ENCODE results near the gene VAC14.
A peak's percentile ranks its signal among the peaks of the same experiment; 100 is the strongest.

The VAC14 gene

GRCh38 chr16:70795296-70795912 lies 5.6 kb downstream of the VAC14 start:
- no peak overlapping the region for H3K4me3 ChIP-seq (ENCODE audit: low read depth, low read length)
- TF ChIP-seq CTCF (IDR thresholded peaks at IDR 0.05; ENCODE audit: low read depth, low read length), result no peak
- in situ Hi-C loops (cut with HindIII; ENCODE audit: low sequenced_read_pairs), result no loop called here
- no peak for DNase-seq (ENCODE audit: low read depth, low spot score)

- H3K4me3 ChIP-seq (ENCODE audit: low read depth, low read length), result no peak overlapping the region
- no peak for TF ChIP-seq CTCF (IDR thresholded peaks at IDR 0.05; ENCODE audit: low read depth, low read length)
- in situ Hi-C loops (cut with HindIII; ENCODE audit: low sequenced_read_pairs), result no loop called here
- no peak for DNase-seq (ENCODE audit: low read depth, low spot score)
These were observed 7.0 kb downstream of the VAC14 start for GRCh38 chr16:70793851-70794502.

GRCh38 chr16:70790815-70791214 lies 10.1 kb downstream of the VAC14 start:
- in situ Hi-C loops (cut with HindIII; ENCODE audit: low sequenced_read_pairs), result no loop called here
- TF ChIP-seq CTCF (IDR thresholded peaks at IDR 0.05; ENCODE audit: low read depth, low read length), result no peak
- H3K4me3 ChIP-seq (ENCODE audit: low read depth, low read length), result no peak overlapping the region
- no peak for DNase-seq (ENCODE audit: low read depth, low spot score)

GRCh38 chr16:70789595-70790447 lies 11.1 kb downstream of the VAC14 start:
- no peak for TF ChIP-seq CTCF (IDR thresholded peaks at IDR 0.05; ENCODE audit: low read depth, low read length)
- no peak for DNase-seq (ENCODE audit: low read depth, low spot score)
- in situ Hi-C loops (cut with HindIII; ENCODE audit: low sequenced_read_pairs), result no loop called here
- no peak overlapping the region for H3K4me3 ChIP-seq (ENCODE audit: low read depth, low read length)

- DNase-seq (ENCODE audit: low read depth, low spot score), result peak; percentile 55
- H3K4me3 ChIP-seq (ENCODE audit: low read depth, low read length), result no peak overlapping the region
- in situ Hi-C loops (cut with HindIII; ENCODE audit: low sequenced_read_pairs), result no loop called here
- no peak for TF ChIP-seq CTCF (IDR thresholded peaks at IDR 0.05; ENCODE audit: low read depth, low read length)
These were observed 12.0 kb downstream of the VAC14 start for GRCh38 chr16:70788668-70789594.

All from astrocyte of the spinal cord (primary cell).